GM23338 (cell line): ENCODE data around the gene MRGPRF. TPM values are rescaled to one million over a fixed set of nuclear protein-coding genes. Genes with fewer than 3 reads are reported as not detected.

ENCODE experiments used
- ATAC-seq: fragments of 200-7000 bp; cut with Tn5 transposase; 3 replicates; pipeline ENCODE4 v1.9.1; 2020
- DNase-seq: peaks from one replicate; pipeline ENCODE4 v3.0.0-alpha.2; 2015; ENCODE audit warnings: low spot score
- H2AFZ ChIP-seq: fragments of 200-600 bp; sonication (generic); 2 replicates; pipeline ENCODE4 v1.8.0; 2016; ENCODE audit warnings: antibody characterized with exemption, mild to moderate bottlenecking, moderate library complexity
- H3F3A ChIP-seq: fragments of 200-600 bp; sonication (generic); replicated peaks from 2 replicates; pipeline ENCODE4 v1.8.0; 2017; ENCODE audit warnings: antibody characterized with exemption, mixed run types, low read depth
- H3K27ac ChIP-seq: fragments of 200-600 bp; sonication (generic); 2 replicates; pipeline ENCODE4 v1.6.1; 2016; ENCODE audit warnings: low read depth
- H3K27me3 ChIP-seq: fragments of 200-600 bp; sonication (generic); 2 replicates; pipeline ENCODE4 v1.8.0; 2016; ENCODE audit warnings: mild to moderate bottlenecking, mixed run types, moderate library complexity; ENCODE audit not compliant: insufficient read depth
- H3K36me3 ChIP-seq: fragments of 200-600 bp; sonication (generic); 2 replicates; pipeline ENCODE4 v1.8.0; 2016; ENCODE audit warnings: mild to moderate bottlenecking; ENCODE audit not compliant: insufficient read depth
- H3K4me1 ChIP-seq: fragments of 200-600 bp; sonication (generic); 2 replicates; pipeline ENCODE4 v1.8.0; 2016; ENCODE audit warnings: mild to moderate bottlenecking, moderate library complexity; ENCODE audit not compliant: insufficient read depth
- H3K4me2 ChIP-seq: fragments of 200-600 bp; sonication (generic); 2 replicates; pipeline ENCODE4 v1.7.1; 2017; ENCODE audit warnings: mixed run types
- H3K4me3 ChIP-seq: fragments of 200-600 bp; sonication (generic); 2 replicates; pipeline ENCODE4 v1.6.1; 2016; ENCODE audit warnings: mixed run types
- H3K79me2 ChIP-seq: fragments of 200-600 bp; sonication (generic); replicated peaks from 2 replicates; pipeline ENCODE4 v1.8.0; 2017; ENCODE audit warnings: mild to moderate bottlenecking; ENCODE audit not compliant: insufficient read depth
- H3K9me2 ChIP-seq: fragments of 200-600 bp; sonication (generic); 2 replicates; pipeline ENCODE4 v1.8.0; 2017; ENCODE audit not compliant: insufficient read depth
- H4K20me1 ChIP-seq: fragments of 200-600 bp; sonication (generic); replicated peaks from 2 replicates; pipeline ENCODE4 v1.8.0; 2017; ENCODE audit warnings: mild to moderate bottlenecking; ENCODE audit not compliant: insufficient read depth
- H3K27ac Mint-ChIP-seq: 2 replicates; pipeline ENCODE4 v1.8.0; 2020; ENCODE audit warnings: inconsistent platforms, mild to moderate bottlenecking, moderate library complexity, mixed read lengths
- H3K27me3 Mint-ChIP-seq: 3 replicates; pipeline ENCODE4 v1.8.0; 2022; ENCODE audit warnings: low read depth, mild to moderate bottlenecking, moderate library complexity, mixed read lengths, inconsistent platforms; ENCODE audit not compliant: insufficient read depth, poor library complexity
- H3K36me3 Mint-ChIP-seq: 3 replicates; pipeline ENCODE4 v1.8.0; 2021; ENCODE audit warnings: low read depth, mild to moderate bottlenecking, inconsistent platforms, moderate library complexity, mixed read lengths
- H3K4me1 Mint-ChIP-seq: 3 replicates; pipeline ENCODE4 v1.8.0; 2020; ENCODE audit warnings: mild to moderate bottlenecking, inconsistent platforms, mixed read lengths
- H3K4me3 Mint-ChIP-seq: 3 replicates; pipeline ENCODE4 v1.8.0; 2021; ENCODE audit warnings: moderate library complexity, mild to moderate bottlenecking, inconsistent platforms, mixed read lengths
- H3K9me3 Mint-ChIP-seq: 3 replicates; pipeline ENCODE4 v1.8.0; 2020; ENCODE audit warnings: moderate library complexity, mild to moderate bottlenecking, inconsistent platforms, mixed read lengths
- CREB1 ChIP-seq: fragments of 250-450 bp; sonication (Bioruptor Pico); IDR thresholded peaks from 2 replicates; pipeline ENCODE4 v1.5.0; 2020; ENCODE audit warnings: low read depth, mild to moderate bottlenecking, moderate library complexity
- CTCF ChIP-seq, 2 experiments: fragments of 200-600 bp in 1 of 2; sonication (generic) in 1 of 2; conservative IDR thresholded peaks; 2 replicates each; pipeline versions ENCODE4 v1.5.1 to v1.6.1; 2016 to 2017; ENCODE audit warnings: antibody characterized with exemption in 2 of 2, low read depth in 2 of 2, mild to moderate bottlenecking in 2 of 2, moderate library complexity in 1 of 2
- ETS1 ChIP-seq: IDR thresholded peaks from 2 replicates; pipeline ENCODE4 v1.6.1; 2016; ENCODE audit warnings: antibody characterized with exemption
- EZH2 ChIP-seq: fragments of 200-600 bp; sonication (generic); IDR thresholded peaks from one replicate; pipeline ENCODE4 v1.8.0; 2017; ENCODE audit warnings: antibody characterized with exemption, mild to moderate bottlenecking, low read depth; ENCODE audit not compliant: unreplicated experiment
- EZH2phosphoT487 ChIP-seq: fragments of 200-600 bp; sonication (generic); IDR thresholded peaks from one replicate; pipeline ENCODE4 v1.8.1; 2018; ENCODE audit warnings: antibody characterized with exemption; ENCODE audit not compliant: unreplicated experiment
- JUNB ChIP-seq: IDR thresholded peaks from one replicate; pipeline ENCODE4 v1.6.1; 2016; ENCODE audit warnings: antibody characterized with exemption; ENCODE audit not compliant: unreplicated experiment
- NANOG ChIP-seq: IDR thresholded peaks from 2 replicates; pipeline ENCODE4 v1.6.1; 2016; ENCODE audit warnings: antibody characterized with exemption, borderline replicate concordance
- POLR2AphosphoS5 ChIP-seq: IDR thresholded peaks from 2 replicates; pipeline ENCODE4 v1.6.1; 2016; ENCODE audit warnings: antibody characterized with exemption, low read depth
- REST ChIP-seq: IDR thresholded peaks from one replicate; pipeline ENCODE4 v1.6.1; 2018; ENCODE audit warnings: antibody characterized with exemption; ENCODE audit not compliant: unreplicated experiment
- STAT1 ChIP-seq: IDR thresholded peaks from one replicate; pipeline ENCODE4 v1.6.1; 2016; ENCODE audit warnings: antibody characterized with exemption; ENCODE audit not compliant: unreplicated experiment
- ZNF114 ChIP-seq: fragments of 250-450 bp; sonication (Bioruptor Pico); IDR thresholded peaks from 2 replicates; pipeline ENCODE4 v1.5.0; 2020; ENCODE audit warnings: mild to moderate bottlenecking, moderate library complexity
- ZNF331 ChIP-seq: fragments of 250-450 bp; sonication (Bioruptor Pico); IDR thresholded peaks from 2 replicates; pipeline ENCODE4 v1.5.0; 2020; ENCODE audit warnings: low read depth, mild to moderate bottlenecking, moderate library complexity
- ZNF462 ChIP-seq: fragments of 250-450 bp; sonication (Bioruptor Pico); IDR thresholded peaks from 2 replicates; pipeline ENCODE4 v1.5.0; 2020; ENCODE audit warnings: mild to moderate bottlenecking, moderate library complexity
- polyA plus RNA-seq: library from polyadenylated mRNA; unstranded; fragments of >200 nt; fragmentation: Nextera tagmentation; extraction: Ambion mirVana; gene quantifications from 2 replicates; pipeline ENCODE4 v1.2.1, GENCODE V29; 2016
- total RNA-seq: library from RNA; depleted of rRNA; stranded (reverse); fragments of >200 nt; shearing (Covaris generic); gene quantifications from 2 replicates; pipeline ENCODE4 v1.2.3, GENCODE V29; 2014

The MRGPRF gene
- total and polyA plus RNA-seq, 2 experiments from 2014 or later: 3.3 to 9.0 TPM

- no peaks in the 10 kb centered on the region for H3K36me3 ChIP-seq
- H3K9me2 ChIP-seq: no peaks in the 10 kb centered on the region
- no peaks in the 10 kb centered on the region for H3F3A ChIP-seq
- no peak overlapping the region for H3K4me2 ChIP-seq
- H4K20me1 ChIP-seq: no peaks in the 10 kb centered on the region; the same call in 1 of the 2 replicates
- no peaks in the 10 kb centered on the region; the same call in 2 of the 3 replicates for H3K4me1 Mint-ChIP-seq
- H3K4me1 ChIP-seq: no peaks in the 10 kb centered on the region
- peaks cover 8% of the 10 kb centered on the region; the same call in 1 of the 2 replicates for H3K79me2 ChIP-seq
- no peaks in the 10 kb centered on the region; the same call in none of the 3 replicates for H3K36me3 Mint-ChIP-seq
- H3K4me3 ChIP-seq: no peak overlapping the region
- H3K27me3 ChIP-seq: no peaks in the 10 kb centered on the region
- no peak overlapping the region for H2AFZ ChIP-seq
- no peaks in the 10 kb centered on the region for H3K9me3 Mint-ChIP-seq
- H3K27ac ChIP-seq: no peak overlapping the region
- H3K27ac Mint-ChIP-seq: no peak overlapping the region
- no peak for TF ChIP-seq JUNB
- no peak for TF ChIP-seq CTCF (conservative IDR thresholded peaks at IDR 0.05; ENCODE audit: low read depth in 2 of 2)
- no peak for TF ChIP-seq ZNF462 (CRISPR knock-in tag)
- no peak for TF ChIP-seq EZH2phosphoT487
- no peak for TF ChIP-seq REST
- TF ChIP-seq ZNF114 (CRISPR knock-in tag): no peak
- no peak for TF ChIP-seq EZH2
- TF ChIP-seq ZNF331 (CRISPR knock-in tag): no peak
- TF ChIP-seq ETS1: no peak
- TF ChIP-seq NANOG: no peak
- no peak for TF ChIP-seq CREB1 (CRISPR knock-in tag)
- no peak for TF ChIP-seq POLR2AphosphoS5
- TF ChIP-seq STAT1: no peak
- H3K27me3 Mint-ChIP-seq: peaks cover 7% of the 10 kb centered on the region
- ATAC-seq (no peak), DNase-seq (no peak)
- no peak overlapping the region for H3K4me3 Mint-ChIP-seq
These were observed 45.6 kb upstream of the MRGPRF start for GRCh38 chr11:69058511-69059270.
